ENCODE measurements around the gene IFNG.
"Not testable (repeated sequence)": the region's sequence is repeated elsewhere in the genome, so short reads cannot be mapped to it uniquely, and the experiment has no call there.

IFNG gene

GRCh38 chr12:68159681-68160304, at the start of gene IFNG:
Gene IFNG, minus strand, starts transcription at chr12:68159740. Its CDS starts 125 bp downstream, at chr12:68159615.
- FAIRE-seq: no peak
- no peak for DNase-seq (ENCODE audit: insufficient read length, low spot score)

GRCh38 chr12:68209048-68209728, 49.6 kb upstream of the IFNG start:
- not testable (repeated sequence) for DNase-seq (ENCODE audit: insufficient read length, low spot score); FAIRE-seq

GRCh38 chr12:68207276-68207675, 47.7 kb upstream of the IFNG start:
- DNase-seq (ENCODE audit: insufficient read length, low spot score) (no peak), FAIRE-seq (no peak)

GRCh38 chr12:68206446-68206845, 46.9 kb upstream of the IFNG start:
- no peak for FAIRE-seq
- DNase-seq (ENCODE audit: insufficient read length, low spot score): no peak

GRCh38 chr12:68203460-68203875, 43.9 kb upstream of the IFNG start:
- no peak for FAIRE-seq
- no peak for DNase-seq (ENCODE audit: insufficient read length, low spot score)

- DNase-seq (ENCODE audit: insufficient read length, low spot score): peak; percentile 15
- peak; percentile 57 for FAIRE-seq
Measured at GRCh38 chr12:68200854-68201253, 41.3 kb upstream of the IFNG start.

- DNase-seq (ENCODE audit: insufficient read length, low spot score): no peak
- FAIRE-seq: no peak
Measured at GRCh38 chr12:68199127-68199526, 39.6 kb upstream of the IFNG start.

- FAIRE-seq (no peak), DNase-seq (ENCODE audit: insufficient read length, low spot score) (no peak)
Measured at GRCh38 chr12:68198507-68199086, 39.1 kb upstream of the IFNG start.

- no peak for DNase-seq (ENCODE audit: insufficient read length, low spot score)
Measured at GRCh38 chr12:68190301-68190700, 30.8 kb upstream of the IFNG start.

GRCh38 chr12:68189821-68190242, 30.3 kb upstream of the IFNG start:
- FAIRE-seq (no peak), DNase-seq (ENCODE audit: insufficient read length, low spot score) (peak; percentile 44)

More at GRCh38 chr12:68190301-68190700, 30.8 kb upstream of the IFNG start:
- FAIRE-seq: no peak

- DNase-seq (ENCODE audit: insufficient read length, low spot score) (no peak), FAIRE-seq (no peak)
Measured at GRCh38 chr12:68185598-68185997, 26.1 kb upstream of the IFNG start.

GRCh38 chr12:68180792-68181744, 21.5 kb upstream of the IFNG start:
- no peak for FAIRE-seq
- no peak for DNase-seq (ENCODE audit: insufficient read length, low spot score)

- FAIRE-seq: no peak
Measured at GRCh38 chr12:68178774-68179439, 19.4 kb upstream of the IFNG start.

GRCh38 chr12:68178184-68178583, 18.6 kb upstream of the IFNG start:
- FAIRE-seq: no peak
- no peak for DNase-seq (ENCODE audit: insufficient read length, low spot score)

More at GRCh38 chr12:68178774-68179439, 19.4 kb upstream of the IFNG start:
- no peak for DNase-seq (ENCODE audit: insufficient read length, low spot score)

GRCh38 chr12:68177562-68177961, 18.0 kb upstream of the IFNG start:
- FAIRE-seq: no peak
- no peak for DNase-seq (ENCODE audit: insufficient read length, low spot score)

- DNase-seq (ENCODE audit: insufficient read length, low spot score) (no peak), FAIRE-seq (no peak)
Measured at GRCh38 chr12:68176257-68176656, 16.7 kb upstream of the IFNG start.

- FAIRE-seq (no peak), DNase-seq (ENCODE audit: insufficient read length, low spot score) (no peak)
Measured at GRCh38 chr12:68175557-68176061, 16.1 kb upstream of the IFNG start.

GRCh38 chr12:68174761-68175160, 15.2 kb upstream of the IFNG start:
- DNase-seq (ENCODE audit: insufficient read length, low spot score); FAIRE-seq: not testable (repeated sequence)

GRCh38 chr12:68173792-68174191, 14.3 kb upstream of the IFNG start:
- FAIRE-seq: no peak
- no peak for DNase-seq (ENCODE audit: insufficient read length, low spot score)

GRCh38 chr12:68170726-68171125, 11.2 kb upstream of the IFNG start:
- FAIRE-seq: no peak

More at GRCh38 chr12:68170726-68171125, 11.2 kb upstream of the IFNG start:
- no peak for DNase-seq (ENCODE audit: insufficient read length, low spot score)

Data from HTR-8/SVneo (cell line).